HG03575 (cell line): ENCODE results near the gene NHLRC4.
"Not testable (repeated sequence)": the region's sequence is repeated elsewhere in the genome, so short reads cannot be mapped to it uniquely, and the experiment has no call there.

Source experiments
- ATAC-seq: cut with Tn5 transposase; IDR thresholded peaks from one replicate; pipeline ENCODE4 v1.9.1; 2021; ENCODE audit not compliant: unreplicated experiment, insufficient number of reproducible peaks, low FRiP score; ENCODE audit errors: extremely low read depth

NHLRC4 gene

DNA sequence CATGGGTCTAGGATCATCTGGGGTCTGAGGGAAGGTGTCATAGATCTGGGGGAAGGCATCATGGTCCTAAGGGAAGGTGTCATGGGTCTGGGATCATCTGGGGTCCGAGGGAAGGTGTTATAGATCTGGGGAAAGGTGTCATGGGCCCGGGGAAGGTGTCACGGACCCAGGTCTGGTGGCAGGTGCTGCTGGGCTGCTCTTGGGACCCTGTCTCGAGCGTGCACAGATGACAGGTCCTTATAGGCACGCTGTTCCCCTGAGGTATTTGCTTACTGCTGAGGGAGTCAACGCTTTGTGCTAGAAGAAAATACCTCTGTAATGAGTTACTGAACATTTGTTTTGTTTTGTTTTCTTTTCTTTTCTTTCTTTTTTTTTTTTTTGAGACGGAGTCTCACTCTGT is 24.4 kb downstream of the NHLRC4 start:
- no peak for ATAC-seq

DNA sequence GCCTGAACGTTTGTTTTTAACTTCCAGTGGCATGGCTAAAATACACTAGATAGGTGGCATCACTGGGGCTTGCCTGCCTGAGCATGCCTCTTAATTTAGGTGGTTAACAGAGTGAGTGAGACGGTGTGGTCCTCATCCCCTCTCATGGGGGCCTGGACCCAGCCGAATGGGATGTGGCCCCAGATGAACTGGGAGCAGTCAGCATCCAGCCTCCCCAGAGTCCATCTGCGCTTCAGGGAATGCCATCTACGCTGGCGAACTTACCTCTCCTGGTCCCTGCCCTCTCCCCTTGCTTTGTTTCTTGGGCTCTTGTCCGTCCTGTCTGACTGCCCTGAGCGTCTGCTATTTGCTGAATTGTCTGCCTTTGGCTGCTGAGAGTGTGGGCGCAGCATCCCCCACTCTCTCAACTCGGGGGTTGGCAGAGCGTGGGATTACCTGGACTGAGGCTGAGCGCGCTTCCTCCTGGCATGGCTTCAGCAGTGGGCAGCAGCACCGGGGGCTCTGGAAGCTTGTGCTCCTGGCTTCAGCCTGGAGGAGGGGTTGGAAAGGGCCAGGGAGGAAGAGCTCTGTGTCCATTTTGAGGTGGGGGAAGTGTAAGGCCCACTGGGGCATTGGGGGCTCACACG is 25.2 kb downstream of the NHLRC4 start:
- no peak for ATAC-seq

DNA sequence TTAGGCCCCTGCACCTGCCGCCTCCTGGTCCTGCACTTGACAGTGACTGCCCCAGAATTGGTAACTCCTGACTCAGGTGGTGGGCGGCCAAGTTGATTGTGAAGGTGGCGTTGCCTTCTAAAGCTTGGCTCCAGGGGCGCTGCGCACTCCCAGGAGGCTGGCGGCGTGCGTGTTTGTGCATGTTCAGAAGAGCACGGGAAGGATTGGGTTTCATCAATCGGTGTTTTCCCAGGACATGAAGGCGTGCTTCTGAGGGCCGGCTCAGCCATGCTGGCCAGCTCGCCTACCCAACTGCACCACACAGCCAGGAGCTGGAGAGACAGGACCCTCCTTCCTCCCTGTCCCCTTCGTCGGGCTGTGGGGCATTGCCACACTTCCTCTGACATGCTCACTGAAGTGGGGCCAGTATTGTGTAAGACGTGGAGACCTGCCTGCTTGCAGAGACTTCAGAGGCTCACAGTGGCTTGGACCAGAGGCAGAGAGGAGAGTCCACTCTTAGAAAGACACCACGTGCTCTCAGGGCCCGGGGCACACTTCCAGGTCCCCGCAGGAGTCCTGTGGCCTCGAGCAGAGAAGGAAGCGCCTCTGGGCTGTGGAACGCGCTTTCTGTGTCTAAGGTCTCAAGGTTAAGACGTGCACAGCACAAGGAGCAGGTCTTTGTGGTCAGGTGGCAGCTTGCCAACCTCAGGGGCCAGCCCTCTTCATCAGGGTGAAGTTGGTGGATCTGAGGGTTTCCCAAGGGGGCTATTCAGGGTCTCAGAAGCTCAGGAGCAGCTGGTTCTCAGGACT is 25.9 kb downstream of the NHLRC4 start:
- no peak for ATAC-seq

DNA sequence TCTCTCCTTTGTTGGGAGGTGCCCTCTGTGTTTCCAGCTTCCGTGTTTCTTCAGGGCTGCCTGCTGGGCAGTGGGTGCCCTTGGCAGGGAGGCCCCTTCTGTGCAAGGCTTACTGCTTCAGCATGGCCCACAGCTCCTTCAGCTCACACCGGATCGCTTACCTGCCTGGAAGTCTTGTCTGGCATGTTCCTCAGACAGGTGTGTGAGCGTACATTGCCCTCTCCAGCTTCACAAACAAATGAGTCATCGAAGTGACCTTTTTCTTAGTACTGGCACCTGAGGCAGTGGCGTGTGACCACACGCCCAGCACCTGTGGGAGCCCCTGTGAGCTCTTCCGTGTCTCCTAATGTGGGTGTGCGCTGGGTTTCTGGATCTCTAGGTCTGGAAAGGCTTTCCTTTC is 26.6 kb downstream of the NHLRC4 start:
- ATAC-seq = no peak

DNA sequence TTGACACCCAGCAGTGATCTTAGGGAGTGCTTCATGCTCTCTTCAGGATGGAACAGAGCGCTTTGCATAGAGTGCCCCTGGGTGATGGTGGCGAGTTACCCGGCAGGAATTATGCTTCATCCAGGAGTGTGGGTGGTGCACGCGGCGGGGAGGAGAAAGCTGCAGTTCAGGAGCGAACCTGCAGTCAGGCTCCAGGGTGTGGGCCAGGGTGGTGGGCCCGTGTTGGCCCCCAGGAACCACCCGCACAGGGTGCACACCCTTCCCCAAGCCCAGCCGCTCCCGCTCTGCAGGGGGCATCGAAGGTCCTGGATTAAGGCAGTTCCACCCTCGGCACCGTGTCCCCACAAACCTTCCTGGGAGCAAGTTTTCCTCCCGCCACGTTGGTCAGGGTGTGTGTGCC is 27.0 kb downstream of the NHLRC4 start:
- no peak for ATAC-seq

DNA sequence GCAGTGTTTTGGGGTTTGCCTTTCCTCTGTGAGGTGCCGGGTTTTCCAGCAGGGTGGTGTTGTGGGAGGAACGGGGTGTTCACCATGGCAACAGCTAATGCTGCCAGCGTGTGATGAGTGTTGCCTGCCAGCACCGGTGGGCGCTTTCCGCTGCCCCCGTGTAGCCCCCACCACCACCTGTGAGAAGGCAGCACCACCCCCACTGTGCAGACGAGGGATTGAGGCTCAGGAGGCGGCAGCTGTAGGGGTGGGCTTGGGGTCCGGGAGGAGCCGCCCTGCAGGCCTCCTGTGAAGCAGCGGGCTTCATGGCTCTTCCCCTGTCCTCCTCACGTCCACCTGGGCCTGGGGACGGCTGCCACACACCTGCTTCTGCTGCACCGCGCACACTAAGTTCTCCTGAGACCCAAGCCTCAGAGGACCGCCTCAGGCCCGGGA is 28.3 kb downstream of the NHLRC4 start:
- ATAC-seq = no peak

DNA sequence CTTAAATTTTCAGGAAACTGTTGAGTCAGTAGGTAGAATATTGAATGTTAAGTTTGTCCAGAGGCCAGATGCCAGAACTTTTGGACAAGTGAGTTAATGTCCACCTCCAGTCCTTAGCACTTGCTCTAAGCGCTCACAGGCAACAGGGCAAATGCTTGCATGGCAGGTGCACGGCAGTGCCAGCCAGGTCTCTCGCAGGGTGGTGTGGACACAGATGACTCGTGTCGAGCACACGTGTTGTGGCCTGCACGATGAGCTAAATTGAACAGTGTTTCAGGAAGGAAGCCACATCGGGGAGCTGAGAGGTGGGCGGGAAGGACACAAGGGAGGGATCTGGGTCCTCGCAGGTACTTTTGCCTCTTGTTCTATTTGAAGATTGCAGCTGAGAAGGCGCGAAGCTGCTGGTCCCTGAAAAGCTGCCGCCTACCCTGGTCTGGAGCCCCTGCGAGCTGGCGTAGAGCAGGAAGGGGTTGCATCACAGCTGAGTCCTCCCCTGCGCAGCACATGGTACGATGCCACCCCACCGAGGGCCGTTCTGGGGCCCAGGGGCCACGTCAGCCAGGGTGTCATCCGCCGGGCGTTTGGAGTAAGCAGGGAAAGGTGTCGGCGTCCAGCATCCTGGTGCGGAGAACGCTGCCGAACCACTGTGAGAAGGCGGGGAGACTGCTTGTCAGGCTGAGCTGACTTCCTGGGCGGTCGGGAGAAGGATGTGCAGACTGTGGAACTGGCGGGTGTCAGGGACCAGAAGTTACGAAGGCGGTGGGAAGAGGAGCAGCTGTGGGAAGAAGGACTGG is 29.3 kb downstream of the NHLRC4 start:
- no peak for ATAC-seq

DNA sequence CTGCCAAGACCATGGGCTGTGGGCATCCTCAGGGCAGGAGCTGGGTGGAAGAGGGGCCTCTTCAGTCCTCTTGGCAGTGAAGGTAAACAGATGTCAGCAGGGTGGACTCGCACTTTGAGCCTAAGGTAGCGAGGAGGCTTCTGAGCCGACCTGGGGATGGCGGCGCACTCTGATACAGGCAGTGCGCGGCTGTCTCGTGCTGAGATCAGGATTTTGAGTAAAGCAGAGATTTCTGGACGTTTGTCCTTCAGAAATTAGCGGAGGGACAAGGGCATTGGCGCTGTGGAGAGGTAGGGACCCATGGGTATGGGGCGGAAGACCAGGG is 29.9 kb downstream of the NHLRC4 start:
- no peak for ATAC-seq

DNA sequence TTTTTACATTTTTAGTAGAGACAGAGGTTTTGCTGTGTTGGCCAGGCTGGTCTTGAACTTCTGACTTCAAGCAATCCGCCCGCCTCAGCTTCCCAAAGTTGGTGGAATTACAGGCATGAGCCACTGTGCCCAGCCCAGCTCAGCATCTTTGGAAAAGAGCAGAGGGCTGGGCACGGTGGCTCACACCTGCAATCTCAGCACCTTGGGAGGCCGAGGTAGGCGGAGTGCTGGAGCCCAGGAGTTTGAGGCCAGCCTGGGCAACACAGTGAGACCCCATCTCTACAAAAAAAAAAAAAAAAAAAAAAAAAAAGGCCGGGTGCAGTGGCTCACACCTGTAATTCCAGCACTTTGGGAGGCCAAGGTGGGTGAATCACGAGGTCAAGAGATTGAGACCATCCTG is 30.9 kb downstream of the NHLRC4 start:
- ATAC-seq = not testable (repeated sequence)

DNA sequence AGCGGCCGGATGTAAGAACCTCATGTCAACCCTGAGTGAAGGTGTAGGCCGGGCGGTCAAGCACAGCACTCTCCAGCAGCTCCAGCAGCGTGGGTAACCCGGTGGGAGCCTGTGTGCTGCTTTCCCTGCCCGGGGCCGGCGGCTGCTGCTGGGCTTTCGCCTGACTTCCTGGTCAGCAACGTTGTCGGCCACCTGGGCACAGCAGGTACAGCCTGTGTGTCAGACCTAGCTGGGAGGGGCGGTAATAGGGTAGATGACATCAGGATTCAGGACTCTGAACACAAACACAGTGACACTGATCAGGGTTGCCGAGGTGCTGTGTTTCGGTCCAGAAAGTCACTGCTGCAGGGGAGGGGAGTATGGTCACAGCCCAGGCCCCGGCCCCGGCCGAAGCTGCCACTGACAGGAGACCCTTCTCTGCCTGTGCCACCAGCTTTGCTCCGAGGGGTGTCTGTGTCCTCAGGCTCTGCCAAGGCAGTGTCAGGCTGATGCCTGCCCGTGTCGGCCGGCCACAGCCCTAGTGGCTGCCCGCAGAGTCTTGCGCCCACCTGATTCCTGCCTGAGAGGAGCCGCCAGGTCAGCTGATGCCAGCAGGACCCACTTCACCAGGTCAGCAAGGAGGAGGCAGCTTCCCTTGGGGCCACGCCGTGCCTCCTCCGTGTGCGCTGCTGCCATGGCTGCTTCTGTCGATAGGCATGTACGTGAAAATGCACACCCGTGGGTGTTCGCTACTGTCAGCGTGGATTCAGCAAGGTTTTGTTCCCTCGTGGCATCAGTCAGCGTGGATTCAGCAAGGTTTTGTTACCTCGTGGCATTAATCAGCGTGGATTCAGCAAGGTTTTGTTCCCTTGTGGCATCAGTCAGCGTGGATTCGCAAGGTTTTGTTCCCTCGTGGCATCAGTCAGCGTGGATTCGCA is 32.3 kb downstream of the NHLRC4 start:
- ATAC-seq = no peak

DNA sequence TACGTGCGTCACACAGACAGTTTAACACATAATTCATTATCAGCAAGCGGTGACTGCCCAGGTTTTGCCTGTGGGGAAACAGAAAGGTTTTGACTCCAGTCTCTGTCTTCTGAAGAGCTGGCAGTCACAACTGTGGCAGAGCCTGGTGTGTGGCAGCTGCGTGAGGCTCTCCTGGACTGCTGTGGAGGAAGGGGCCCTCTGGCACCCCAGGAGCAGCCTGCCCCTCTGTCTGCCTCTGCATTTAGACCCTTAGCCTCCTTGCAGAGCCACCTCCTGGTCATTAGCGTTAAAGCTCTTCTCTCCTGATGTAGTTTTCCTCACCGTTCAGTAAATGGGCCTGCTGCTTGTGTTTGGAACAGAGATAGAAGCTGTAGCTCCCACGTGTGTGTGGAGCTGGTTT is 34.0 kb downstream of the NHLRC4 start:
- ATAC-seq = no peak

DNA sequence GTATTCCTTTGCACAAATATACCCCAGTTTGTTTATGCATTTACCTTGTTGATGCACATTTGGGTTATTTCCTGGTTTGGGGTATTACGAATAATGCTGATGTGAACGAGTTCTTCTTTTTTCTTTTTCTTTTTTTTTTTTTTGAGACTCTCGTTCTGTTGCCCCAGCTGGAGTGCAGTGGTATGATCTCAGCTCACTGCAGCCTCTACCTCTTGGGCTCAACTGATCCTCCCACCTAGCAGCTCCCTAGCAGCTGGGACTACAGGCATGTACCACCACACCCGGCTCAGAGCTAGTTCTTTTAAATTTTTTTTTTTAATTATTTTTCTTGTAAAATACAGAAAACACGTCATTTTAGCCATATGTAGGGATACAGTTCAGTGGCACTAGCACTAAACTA is 37.1 kb downstream of the NHLRC4 start:
- ATAC-seq = no peak

DNA sequence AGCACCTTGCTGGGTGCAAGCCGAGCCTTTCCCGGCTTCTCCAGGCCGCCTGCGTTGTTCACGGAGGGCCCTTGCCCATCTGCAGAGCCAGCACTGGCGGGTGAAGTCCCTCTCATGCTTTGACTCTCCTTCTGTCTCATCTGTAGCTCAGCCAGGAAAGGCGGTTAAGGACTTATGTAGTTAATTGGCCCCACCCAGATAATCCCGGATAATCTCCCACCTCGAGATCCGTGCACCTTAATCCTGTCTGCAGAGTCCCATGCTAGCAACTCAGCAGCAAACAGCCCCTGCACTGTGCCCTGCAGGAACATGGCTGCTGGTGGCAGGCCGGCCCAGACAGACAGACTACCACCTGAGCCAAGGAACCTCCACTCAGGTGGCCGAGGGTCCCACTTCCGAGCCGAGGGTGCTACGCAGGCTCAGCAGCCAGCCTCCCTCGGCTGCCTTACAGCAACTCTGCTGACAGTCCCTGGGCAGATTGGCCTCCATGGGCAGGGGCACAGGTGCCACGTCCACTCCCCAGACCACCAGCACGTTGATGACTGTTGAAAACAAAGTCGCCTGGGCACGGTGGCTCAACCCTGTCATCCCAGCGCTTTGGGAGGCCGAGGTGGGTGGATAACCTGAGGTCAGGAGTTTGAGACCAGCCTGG is 40.0 kb downstream of the NHLRC4 start:
- ATAC-seq = no peak

DNA sequence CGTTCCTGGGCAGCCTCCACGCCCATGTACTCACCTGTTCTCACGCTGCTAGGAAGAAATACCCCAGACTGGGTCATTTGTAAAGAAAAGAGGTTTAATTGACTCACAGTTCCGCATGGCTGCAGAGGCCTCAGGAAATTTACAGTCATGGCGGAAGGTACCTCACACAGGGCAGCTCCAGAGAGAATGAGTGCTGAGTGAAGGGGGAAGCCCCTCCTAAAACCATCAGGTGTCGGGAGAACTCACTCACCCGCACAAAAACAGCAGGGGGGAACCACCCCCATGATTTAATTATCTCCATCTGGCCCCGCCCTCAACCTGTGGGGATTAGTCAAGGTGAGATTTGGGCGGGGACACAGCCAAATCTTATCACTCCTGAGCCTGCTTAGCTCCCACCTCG is 41.2 kb downstream of the NHLRC4 start:
- no peak for ATAC-seq

DNA sequence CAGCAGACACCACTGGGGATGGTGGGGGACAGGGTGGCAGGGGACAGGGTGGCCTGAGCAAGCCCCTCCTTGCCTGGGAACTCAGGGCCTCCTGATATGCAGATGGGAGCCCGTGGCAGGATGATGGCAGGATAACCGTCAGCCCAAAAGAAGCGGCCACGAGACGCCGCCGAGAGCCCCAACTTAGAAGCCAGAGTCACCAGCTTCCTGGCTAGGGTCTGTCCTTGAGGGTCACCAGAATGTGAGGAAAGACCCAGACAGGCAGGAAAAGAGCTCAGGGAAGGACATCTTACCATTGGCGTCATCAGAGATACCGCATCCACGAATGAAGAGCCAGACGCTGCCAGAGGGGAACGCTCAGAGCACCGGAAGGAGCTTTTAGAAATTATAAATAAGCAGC is 42.5 kb downstream of the NHLRC4 start:
- no peak for ATAC-seq

DNA sequence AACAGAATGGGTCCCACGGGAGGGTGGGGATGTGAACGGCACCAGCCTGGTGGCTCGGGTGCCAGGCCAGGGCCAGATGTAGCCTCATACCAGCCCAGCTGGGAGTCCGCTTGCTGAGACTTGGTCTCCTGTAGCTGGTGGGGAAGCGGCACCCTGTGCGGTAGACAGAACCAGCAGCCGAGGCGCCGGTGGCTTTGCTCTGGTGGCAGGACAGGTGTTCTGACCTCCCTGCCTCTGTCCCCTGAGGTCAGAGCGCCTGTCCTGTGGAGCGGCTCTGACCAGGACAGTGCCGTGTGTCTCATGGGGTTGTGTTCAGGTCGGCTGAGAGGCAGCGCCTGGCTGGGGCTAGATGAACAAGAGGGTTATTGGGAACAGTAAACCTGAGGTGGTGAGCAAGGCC is 43.2 kb downstream of the NHLRC4 start:
- no peak for ATAC-seq

DNA sequence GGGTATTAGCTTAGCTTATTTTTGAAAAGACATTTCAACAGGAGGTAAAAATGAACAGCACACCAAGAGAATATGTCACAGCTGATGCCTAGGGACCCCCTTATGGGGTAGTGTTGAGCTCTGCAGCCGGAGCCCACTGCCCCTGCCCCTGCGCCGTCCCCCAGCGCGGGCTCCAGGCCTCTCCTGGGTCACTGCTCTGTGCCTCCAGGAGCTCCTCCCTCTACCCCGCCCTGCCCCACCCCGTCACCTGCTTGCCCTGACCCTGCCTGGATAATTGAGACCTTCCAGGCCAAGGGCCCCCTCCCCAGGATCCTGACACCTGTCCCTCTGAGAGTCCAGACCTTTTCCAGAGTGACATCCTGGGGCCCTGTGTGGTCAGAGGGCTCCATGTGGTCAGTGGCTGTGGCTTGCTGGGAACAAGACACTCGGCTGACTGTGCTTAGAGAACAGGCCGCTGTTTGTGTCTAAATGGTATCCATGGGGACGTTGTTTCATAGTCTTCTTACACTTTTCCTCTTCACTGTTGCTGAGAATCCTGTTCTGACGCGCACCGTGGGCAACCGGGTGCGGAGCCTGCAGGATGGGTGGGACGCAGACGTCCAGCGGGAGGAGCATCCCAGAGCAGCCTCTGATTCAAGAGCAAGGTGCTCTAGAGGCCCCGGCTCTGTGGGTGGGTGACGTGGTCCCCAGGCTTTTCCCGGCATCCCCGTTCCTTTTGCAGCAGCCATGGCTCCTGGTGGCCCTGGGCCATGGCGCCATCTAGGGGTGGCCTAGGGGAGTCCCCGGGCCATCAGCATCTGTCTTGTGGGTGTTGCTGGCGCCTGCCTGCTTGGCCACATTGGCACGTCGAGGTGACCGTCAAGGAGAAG is 43.9 kb downstream of the NHLRC4 start:
- ATAC-seq = no peak

DNA sequence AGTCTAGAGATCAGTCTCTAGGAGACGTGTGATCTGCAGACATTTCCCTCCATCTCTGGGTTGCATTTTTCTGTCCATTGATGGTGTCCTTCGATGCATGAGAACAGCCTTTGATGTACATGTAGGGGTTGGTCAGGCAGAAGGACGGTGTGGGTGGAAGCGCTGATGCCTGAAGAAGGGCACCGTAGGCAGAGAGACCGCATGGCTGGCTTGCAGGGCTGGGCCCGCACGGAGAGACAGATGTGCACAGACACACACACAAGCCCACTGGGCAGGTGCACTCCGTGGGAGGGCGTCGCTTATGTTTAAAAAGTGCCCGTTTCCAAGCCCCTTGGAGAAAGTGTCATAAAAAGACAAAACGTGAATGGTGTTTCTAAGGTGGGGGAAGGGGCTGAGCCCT is 48.3 kb downstream of the NHLRC4 start:
- ATAC-seq = no peak
